Spleen (tissue), 7 donors: ENCODE data around the gene CDR2L.

Experiments
- CTCF ChIP-seq, 11 experiments: fragments of 200-600 bp in 7 of 11; fragments of 450-650 bp in 4 of 11; sonication (generic) in 4 of 11; IDR thresholded peaks in 8 of 11; conservative IDR thresholded peaks in 3 of 11; 1 replicate in 7 of 11; 2 replicates in 4 of 11; pipeline versions ENCODE4 v1.4.0 to v1.8.0; 2016 to 2021; ENCODE audit warnings: antibody characterized with exemption in 11 of 11, inconsistent platforms in 4 of 11, mild to moderate bottlenecking in 1 of 11
- POLR2A ChIP-seq, 3 donors: fragments of 450-650 bp; IDR thresholded peaks; one replicate each; pipeline ENCODE4 v1.5.1; 2017; ENCODE audit warnings: antibody characterized with exemption in 3 of 3, mild to moderate bottlenecking in 1 of 3
- POLR2AphosphoS5 ChIP-seq, 3 donors: sonication (generic); formaldehyde crosslinking; IDR thresholded peaks; one replicate each; pipeline ENCODE4 v1.5.1; 2017; ENCODE audit warnings: antibody characterized with exemption in 3 of 3
- donor health status: DM: no; HTN: no; CAD: no; lungs with moderate emphysema.
- donor health status: DM: no; HTN: no; CAD: no.
- donor health status: DM: no; HTN: no; CAD: no.

- TF ChIP-seq CTCF (IDR thresholded peaks at IDR 0.05 in 8 of 11, conservative IDR thresholded peaks at IDR 0.05 in 3 of 11), result no peak
- no peak for TF ChIP-seq POLR2A (IDR thresholded peaks at IDR 0.05)
- no peak for TF ChIP-seq POLR2AphosphoS5 (IDR thresholded peaks at IDR 0.05)
Observed at GRCh38 chr17:75001915-75002843, 14.7 kb downstream of the CDR2L start.
